Calu3 (cell line): ENCODE data around the gene OR1D2. TPM values are rescaled to one million over a fixed set of nuclear protein-coding genes. Genes with fewer than 3 reads are reported as not detected.

ENCODE experiments used
- BruUV-seq: library from RNA; stranded (reverse); fragments of 400-500 nt; replicated peaks from 2 replicates; lab custom pipeline; 2021; lab: Mats Ljungman, UMichigan
- CTCF ChIA-PET: fragments of 300-600 bp; sonication (Branson Sonifier 250); formaldehyde crosslinking; loops from one replicate; lab custom pipeline; 2022; ENCODE audit warnings: antibody characterized with exemption; lab: Charles Lee
- DNase-seq: peaks from one replicate; pipeline ENCODE4 v3.0.0; 2022
- H3K27ac Mint-ChIP-seq: one replicate; pipeline ENCODE4 v1.8.0; 2022; ENCODE audit warnings: mixed read lengths; ENCODE audit not compliant: unreplicated experiment
- H3K27me3 Mint-ChIP-seq: one replicate; pipeline ENCODE4 v1.8.0; 2022; ENCODE audit warnings: mixed read lengths; ENCODE audit not compliant: unreplicated experiment
- H3K36me3 Mint-ChIP-seq: one replicate; pipeline ENCODE4 v1.8.0; 2022; ENCODE audit warnings: mild to moderate bottlenecking, moderate library complexity, mixed read lengths; ENCODE audit not compliant: insufficient read depth, unreplicated experiment
- H3K4me1 Mint-ChIP-seq: one replicate; pipeline ENCODE4 v1.8.0; 2022; ENCODE audit warnings: mild to moderate bottlenecking, low read depth, mixed read lengths; ENCODE audit not compliant: unreplicated experiment
- H3K4me3 Mint-ChIP-seq: one replicate; pipeline ENCODE4 v1.8.0; 2022; ENCODE audit warnings: mild to moderate bottlenecking, low read depth, moderate library complexity, mixed read lengths; ENCODE audit not compliant: unreplicated experiment
- H3K9me3 Mint-ChIP-seq: one replicate; pipeline ENCODE4 v1.8.0; 2022; ENCODE audit warnings: low read depth, mixed read lengths; ENCODE audit not compliant: unreplicated experiment
- intact Hi-C: fragments of 100-400 bp; cut with micrococcal nuclease; formaldehyde crosslinking; loops from one replicate; pipeline ENCODE4 v1.10.0; 2022; ENCODE audit not compliant: unreplicated experiment
- total RNA-seq: library from RNA; stranded (reverse); gene quantifications from 2 replicates; pipeline ENCODE4 v1.2.3, GENCODE V29; 2022
- TF ChIP-seq, protein P1 (sequence below): fragments of 200-600 bp; IDR thresholded peaks from one replicate; pipeline ENCODE4 v1.8.0; 2022; ENCODE audit warnings: antibody characterized with exemption; ENCODE audit not compliant: unreplicated experiment

The OR1D2 gene
- total RNA-seq, 1 experiment from 2014 or later, result not detected

DNA sequence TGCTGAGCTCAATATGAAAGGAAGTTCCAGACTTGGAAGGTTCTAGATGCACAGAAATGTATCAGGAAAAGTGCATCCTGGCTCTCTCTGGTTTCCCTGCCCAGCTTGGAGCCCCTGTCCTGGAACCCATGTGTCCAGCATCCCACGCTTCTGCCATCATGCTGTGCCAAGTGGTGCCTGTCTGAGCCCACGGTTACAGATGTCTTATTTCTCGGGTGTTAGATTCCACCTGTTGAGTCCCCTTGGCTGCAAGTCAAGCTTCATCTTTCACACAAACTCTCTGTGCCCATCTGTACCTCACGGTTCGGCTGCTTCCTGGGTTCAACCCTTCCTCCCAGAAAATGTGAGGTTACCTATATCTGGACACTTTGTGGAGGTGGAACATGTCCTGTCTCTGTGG, 63.3 kb downstream of the OR1D2 start:
- TF ChIP-seq, protein P1, sequence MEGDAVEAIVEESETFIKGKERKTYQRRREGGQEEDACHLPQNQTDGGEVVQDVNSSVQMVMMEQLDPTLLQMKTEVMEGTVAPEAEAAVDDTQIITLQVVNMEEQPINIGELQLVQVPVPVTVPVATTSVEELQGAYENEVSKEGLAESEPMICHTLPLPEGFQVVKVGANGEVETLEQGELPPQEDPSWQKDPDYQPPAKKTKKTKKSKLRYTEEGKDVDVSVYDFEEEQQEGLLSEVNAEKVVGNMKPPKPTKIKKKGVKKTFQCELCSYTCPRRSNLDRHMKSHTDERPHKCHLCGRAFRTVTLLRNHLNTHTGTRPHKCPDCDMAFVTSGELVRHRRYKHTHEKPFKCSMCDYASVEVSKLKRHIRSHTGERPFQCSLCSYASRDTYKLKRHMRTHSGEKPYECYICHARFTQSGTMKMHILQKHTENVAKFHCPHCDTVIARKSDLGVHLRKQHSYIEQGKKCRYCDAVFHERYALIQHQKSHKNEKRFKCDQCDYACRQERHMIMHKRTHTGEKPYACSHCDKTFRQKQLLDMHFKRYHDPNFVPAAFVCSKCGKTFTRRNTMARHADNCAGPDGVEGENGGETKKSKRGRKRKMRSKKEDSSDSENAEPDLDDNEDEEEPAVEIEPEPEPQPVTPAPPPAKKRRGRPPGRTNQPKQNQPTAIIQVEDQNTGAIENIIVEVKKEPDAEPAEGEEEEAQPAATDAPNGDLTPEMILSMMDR, result no peak
- Mint-ChIP-seq H3K27ac (no peak overlapping the region), H3K4me3 (no peak overlapping the region), H3K4me1 (no peaks in the 10 kb centered on the region), H3K36me3 (peaks cover 5% of the 10 kb centered on the region), H3K9me3 (peaks cover 2% of the 10 kb centered on the region), H3K27me3 (peaks cover 16% of the 10 kb centered on the region)
- DNase-seq, result no peak
- CTCF ChIA-PET, result no interaction called here
- intact Hi-C loops, result loop anchor here (10.0 kb wide), 1 partner anchor 294 kb away; no protein-coding TSS in a partner anchor
- BruUV-seq, result no TSS peak

GRCh38 chr17:3039736-3040135, 64.5 kb downstream of the OR1D2 start:
- Mint-ChIP-seq H3K4me3 (no peak overlapping the region), H3K27ac (no peak overlapping the region), H3K36me3 (peaks cover 5% of the 10 kb centered on the region), H3K9me3 (peaks cover 2% of the 10 kb centered on the region), H3K4me1 (no peaks in the 10 kb centered on the region), H3K27me3 (peaks cover 16% of the 10 kb centered on the region)
- intact Hi-C loops, result loop anchor here (10.0 kb wide), 1 partner anchor 295 kb away; no protein-coding TSS in a partner anchor
- TF ChIP-seq, protein P1, result no peak
- no TSS peak for BruUV-seq
- no peak for DNase-seq
- CTCF ChIA-PET, result interaction anchor here (0.6 kb wide), 1 partner anchor 213 kb away, joined by 5 read pairs; no protein-coding TSS in a partner anchor

- DNase-seq, result no peak
- no peaks in the 10 kb centered on the region for H3K4me1 Mint-ChIP-seq
- peaks cover 9% of the 10 kb centered on the region for H3K36me3 Mint-ChIP-seq
- H3K9me3 Mint-ChIP-seq, result peaks cover 2% of the 10 kb centered on the region
- CTCF ChIA-PET, result interaction anchor here (0.6 kb wide), 1 partner anchor 76 kb away, joined by 3 read pairs; no protein-coding TSS in a partner anchor
- peak overlapping the region; percentile 45 for H3K27ac Mint-ChIP-seq
- H3K27me3 Mint-ChIP-seq, result peaks cover 16% of the 10 kb centered on the region
- no TSS peak for BruUV-seq
- no peak overlapping the region for H3K4me3 Mint-ChIP-seq
- intact Hi-C loops, result no loop called here
- TF ChIP-seq, protein P1, result no peak
These were observed 65.3 kb downstream of the OR1D2 start for GRCh38 chr17:3038941-3039340.

Other genes starting within 250 kb of the OR1D2 start
- not detected in 2 replicates for gene OR1D5, start 40.8 kb downstream of the OR1D2 start, total RNA-seq
- gene OR1G1, start 23.1 kb upstream of the OR1D2 start, total RNA-seq, result not detected in 2 replicates
- not detected in 2 replicates for gene OR1A2, start 93.1 kb upstream of the OR1D2 start, total RNA-seq
- gene OR1A1, start 103.2 kb upstream of the OR1D2 start, total RNA-seq, result not detected in 2 replicates
- gene OR3A1, start 193.9 kb upstream of the OR1D2 start, total RNA-seq, result not detected in 2 replicates